ENCODE data around the gene MOCS3. TPM values are rescaled to one million over a fixed set of nuclear protein-coding genes. Genes with fewer than 3 reads are reported as not detected.
A peak's percentile ranks its signal among the peaks of the same experiment; 100 is the strongest.

Gene MOCS3
- polyA plus RNA-seq, 1 donor, result 3.8 TPM

- H3K27me3 ChIP-seq (ENCODE audit: control insufficient read depth, insufficient read depth, low read length), result no peaks in the 10 kb centered on the region
- WGBS (ENCODE audit: insufficient coverage, low lambda C conversion rate), result no CpG with 5 or more reads among the region's 33 CpGs
Observed at GRCh38 chr20:51010043-51010365, 51.4 kb downstream of the MOCS3 start.

GRCh38 chr20:51010932-51011331, 52.3 kb downstream of the MOCS3 start:
- Histone ChIP-seq H3K36me3 (ENCODE audit: control insufficient read depth, insufficient read depth, low read length) (peaks cover 2% of the 10 kb centered on the region), H3K27ac (ENCODE audit: low read length) (no peak overlapping the region), H3K9me3 (ENCODE audit: control insufficient read depth, low read depth, low read length) (peaks cover 6% of the 10 kb centered on the region), H3K4me3 (ENCODE audit: low read length) (no peak overlapping the region), H3K27me3 (ENCODE audit: control insufficient read depth, insufficient read depth, low read length) (no peaks in the 10 kb centered on the region), H3K4me1 (ENCODE audit: control insufficient read depth, insufficient read depth, low read length) (peaks cover 41% of the 10 kb centered on the region)
- WGBS (ENCODE audit: insufficient coverage, low lambda C conversion rate), result 80% methylated on average over 1 of the region's 3 CpGs
- DNase-seq, result no peak

More at GRCh38 chr20:51010043-51010365, 51.4 kb downstream of the MOCS3 start:
- DNase-seq, result no peak
- Histone ChIP-seq H3K36me3 (ENCODE audit: control insufficient read depth, insufficient read depth, low read length) (peaks cover 6% of the 10 kb centered on the region), H3K4me1 (ENCODE audit: control insufficient read depth, insufficient read depth, low read length) (peaks cover 41% of the 10 kb centered on the region), H3K4me3 (ENCODE audit: low read length) (no peak overlapping the region), H3K9me3 (ENCODE audit: control insufficient read depth, low read depth, low read length) (peaks cover 6% of the 10 kb centered on the region), H3K27ac (ENCODE audit: low read length) (no peak overlapping the region)

- WGBS (ENCODE audit: insufficient coverage, low lambda C conversion rate), result 92% methylated on average over 2 of the region's 4 CpGs
Observed at GRCh38 chr20:51011479-51011878, 52.9 kb downstream of the MOCS3 start.

GRCh38 chr20:51012357-51012756, 53.7 kb downstream of the MOCS3 start:
- no peaks in the 10 kb centered on the region for H3K27me3 ChIP-seq (ENCODE audit: control insufficient read depth, insufficient read depth, low read length)

More at GRCh38 chr20:51011479-51011878, 52.9 kb downstream of the MOCS3 start:
- Histone ChIP-seq H3K4me3 (ENCODE audit: low read length) (no peak overlapping the region), H3K27me3 (ENCODE audit: control insufficient read depth, insufficient read depth, low read length) (no peaks in the 10 kb centered on the region), H3K4me1 (ENCODE audit: control insufficient read depth, insufficient read depth, low read length) (peaks cover 41% of the 10 kb centered on the region), H3K9me3 (ENCODE audit: control insufficient read depth, low read depth, low read length) (peaks cover 6% of the 10 kb centered on the region), H3K27ac (ENCODE audit: low read length) (no peak overlapping the region), H3K36me3 (ENCODE audit: control insufficient read depth, insufficient read depth, low read length) (peaks cover 2% of the 10 kb centered on the region)
- no peak for DNase-seq

More at GRCh38 chr20:51012357-51012756, 53.7 kb downstream of the MOCS3 start:
- no peak for DNase-seq
- no CpG with 5 or more reads among the region's 3 CpGs for WGBS (ENCODE audit: insufficient coverage, low lambda C conversion rate)
- peaks cover 6% of the 10 kb centered on the region for H3K9me3 ChIP-seq (ENCODE audit: control insufficient read depth, low read depth, low read length)
- H3K27ac ChIP-seq (ENCODE audit: low read length), result peak overlapping the region; percentile 4
- H3K4me3 ChIP-seq (ENCODE audit: low read length), result no peak overlapping the region
- H3K36me3 ChIP-seq (ENCODE audit: control insufficient read depth, insufficient read depth, low read length), result peaks cover 2% of the 10 kb centered on the region
- peaks cover 41% of the 10 kb centered on the region for H3K4me1 ChIP-seq (ENCODE audit: control insufficient read depth, insufficient read depth, low read length)

Other genes with a start within 250 kb of the MOCS3 start
- 10.9 TPM for gene PARD6B, start 227.2 kb upstream of the MOCS3 start, polyA plus RNA-seq
- gene BCAS4, start 163.8 kb upstream of the MOCS3 start, polyA plus RNA-seq, result 3.4 TPM
- gene ADNP, start 27.4 kb upstream of the MOCS3 start, polyA plus RNA-seq, result 70.7 TPM
- 53.0 TPM for gene DPM1, start 286 bp upstream of the MOCS3 start, polyA plus RNA-seq
- 29.8 TPM for gene KCNG1, start 64.3 kb downstream of the MOCS3 start, polyA plus RNA-seq

Data from large intestine (tissue), 3 donors.